NT2/D1 (cell line): ENCODE results near the gene MID2.

Experiments
- SUZ12 ChIP-seq: IDR thresholded peaks from 2 replicates; pipeline ENCODE4 v1.6.1; 2011; ENCODE audit not compliant: insufficient read length, insufficient read depth; ENCODE audit errors: extremely low read depth
- YY1 ChIP-seq: IDR thresholded peaks from 2 replicates; pipeline ENCODE4 v1.6.1; 2011; ENCODE audit not compliant: insufficient read length, insufficient read depth

- TF ChIP-seq YY1 (no peak), SUZ12 (no peak)
Observed at GRCh38 chrX:107818900-107819521, 6.7 kb upstream of the MID2 start.
